GM21423 (cell line): ENCODE measurements around the gene GSE1.

Experiments used
- ATAC-seq: cut with Tn5 transposase; IDR thresholded peaks from one replicate; pipeline ENCODE4 v1.9.1; 2021; ENCODE audit warnings: mild to moderate bottlenecking, moderate library complexity; ENCODE audit not compliant: unreplicated experiment

GSE1 gene

DNA sequence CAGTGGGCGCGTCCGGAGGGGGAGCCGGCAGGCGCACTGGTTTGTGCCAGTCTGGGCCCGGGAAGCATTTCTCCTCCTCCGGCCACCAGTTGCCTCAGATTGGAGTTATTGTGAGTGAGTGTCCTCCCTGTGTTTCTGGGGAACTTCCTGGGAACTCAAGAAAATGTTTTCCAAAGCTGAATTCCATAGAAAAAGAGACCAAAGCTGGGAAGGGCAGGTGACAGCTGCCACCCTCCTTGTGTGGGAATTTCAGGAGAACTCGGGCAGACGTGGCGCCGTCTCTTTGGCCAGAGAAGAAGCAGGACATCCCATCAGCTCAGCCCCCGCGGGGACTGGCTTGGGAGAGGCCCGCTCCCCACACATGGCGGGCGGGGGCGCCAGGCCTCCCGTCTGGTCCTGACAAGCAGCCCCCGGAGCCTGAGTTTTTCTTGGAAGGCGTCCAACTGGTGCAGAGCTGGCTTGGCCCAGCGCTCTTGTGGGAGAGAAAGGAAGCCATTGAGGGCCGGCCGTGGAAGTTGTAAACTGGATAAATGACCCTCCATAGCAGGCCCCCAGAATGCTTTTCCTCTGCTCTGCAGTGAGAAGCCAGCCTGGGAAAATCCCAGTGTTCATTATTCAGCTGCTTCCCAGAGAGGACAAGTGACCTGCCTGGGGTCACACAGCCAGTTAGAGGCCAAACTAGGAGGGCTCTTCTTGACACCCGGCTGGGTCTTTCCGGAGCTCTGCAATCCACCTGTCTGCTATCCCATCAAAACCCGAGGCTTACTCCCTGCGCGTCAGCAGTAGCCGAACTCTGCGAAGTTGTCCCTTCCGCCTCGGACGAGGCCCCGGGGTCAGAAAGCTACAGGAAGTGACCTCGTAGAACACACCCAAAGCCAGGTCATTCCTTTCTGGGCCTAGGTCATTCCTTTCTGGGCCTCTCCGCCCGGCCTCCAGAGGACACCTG is 39.2 kb upstream of the GSE1 start:
- no peak for ATAC-seq

DNA sequence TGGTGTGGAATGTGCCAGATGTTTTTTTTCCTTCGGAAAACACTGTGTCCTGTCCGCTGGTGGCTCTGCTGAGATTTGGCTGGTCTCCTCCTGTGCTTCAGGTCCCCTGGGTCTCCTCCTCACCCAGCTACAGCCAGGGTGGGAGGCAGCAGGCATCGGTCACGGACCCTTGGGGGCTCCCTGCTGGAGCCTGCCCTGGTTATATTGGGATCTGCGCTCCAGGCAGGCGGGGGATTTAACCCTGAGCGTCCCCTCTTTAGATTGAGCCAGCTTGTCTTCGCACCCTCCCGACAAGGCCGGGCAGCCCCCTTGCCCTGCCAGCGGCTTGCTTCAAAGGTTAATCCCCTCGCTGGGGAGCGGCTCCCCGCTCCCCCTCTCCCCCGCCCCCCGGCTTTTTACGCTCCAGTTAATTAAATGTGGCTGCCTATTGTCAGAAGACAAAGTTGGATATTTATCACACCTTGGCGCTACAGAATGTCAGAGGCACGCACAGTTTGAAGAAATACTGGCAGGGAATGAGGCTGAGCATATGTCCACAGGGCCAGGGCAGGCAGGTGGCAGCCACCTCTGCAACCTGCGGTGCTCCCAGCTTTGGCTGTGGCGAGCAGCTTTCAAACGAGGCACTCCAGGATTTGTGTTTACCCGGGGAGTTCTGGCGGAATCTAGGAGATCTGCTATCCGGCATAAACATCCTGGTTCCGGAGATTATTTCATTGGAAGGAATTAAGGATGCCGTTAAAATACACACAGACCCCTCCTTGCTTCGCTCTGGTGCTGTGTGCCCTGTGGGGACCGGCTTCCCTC is 38.2 kb upstream of the GSE1 start:
- ATAC-seq, result no peak

DNA sequence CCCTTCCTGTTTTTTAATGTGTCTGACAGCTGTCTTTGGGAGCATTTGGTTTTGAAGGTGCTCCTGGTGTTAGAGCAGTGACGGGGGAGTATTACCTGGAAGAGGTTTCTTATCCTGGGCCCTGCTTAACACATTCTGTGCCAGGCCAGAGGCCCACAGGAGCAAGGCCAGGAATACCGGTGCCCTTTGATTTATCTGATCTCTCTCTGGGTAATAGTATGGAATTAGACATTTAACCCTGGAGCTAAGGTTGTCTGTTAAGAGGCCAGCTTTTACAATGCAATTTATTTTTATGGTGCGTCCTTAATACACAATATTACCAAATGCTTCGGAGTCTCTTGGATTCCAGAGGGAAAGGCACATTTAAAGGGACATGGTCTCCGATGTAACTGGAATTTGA is 37.2 kb upstream of the GSE1 start:
- no peak for ATAC-seq

DNA sequence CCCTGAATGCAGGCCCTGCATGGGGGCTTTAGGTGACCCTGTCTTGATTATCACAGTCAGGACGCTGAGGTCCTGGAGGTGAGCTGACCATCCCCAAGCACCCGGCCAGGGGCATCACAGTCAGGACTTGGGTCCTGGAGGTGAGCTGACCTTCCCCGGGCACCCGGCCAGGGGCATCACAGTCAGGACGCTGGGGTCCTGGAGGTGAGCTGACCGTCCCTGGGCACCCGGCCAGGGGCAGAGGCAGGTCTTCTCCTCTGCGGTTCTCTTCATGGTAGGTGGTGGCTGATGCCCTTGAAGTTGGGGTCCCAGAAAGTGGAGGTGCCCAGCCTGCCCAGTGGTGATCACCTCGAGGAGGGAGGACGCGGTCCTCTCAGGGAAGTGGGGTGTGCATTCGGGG is 36.2 kb upstream of the GSE1 start:
- no peak for ATAC-seq

GRCh38 chr16:85577899-85578598 is 35.1 kb upstream of the GSE1 start:
- no peak for ATAC-seq

- ATAC-seq, result no peak
Measured at GRCh38 chr16:85578599-85578948, 34.5 kb upstream of the GSE1 start.

DNA sequence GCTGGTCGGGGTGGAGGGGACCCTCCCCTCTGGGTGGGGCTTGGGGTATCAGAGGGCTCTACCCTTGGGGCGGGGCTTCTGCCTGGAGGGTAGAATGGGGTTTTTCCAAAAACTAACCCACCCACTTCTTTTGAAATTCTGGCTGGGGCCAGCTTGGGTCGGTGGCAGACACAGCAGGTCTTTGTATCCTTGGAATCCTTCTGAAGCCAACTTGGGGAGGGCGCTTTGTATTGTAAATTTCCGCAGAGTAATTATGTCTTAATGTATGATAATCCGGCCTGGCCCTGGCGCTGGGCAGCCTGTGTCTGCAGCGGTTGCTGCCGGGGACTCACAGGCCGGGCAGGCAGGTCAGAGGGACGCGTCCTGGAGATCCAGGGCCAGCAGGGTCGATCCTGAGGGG is 33.9 kb upstream of the GSE1 start:
- ATAC-seq, result no peak

- no peak for ATAC-seq
Measured at GRCh38 chr16:85579923-85580580, 33.1 kb upstream of the GSE1 start.

DNA sequence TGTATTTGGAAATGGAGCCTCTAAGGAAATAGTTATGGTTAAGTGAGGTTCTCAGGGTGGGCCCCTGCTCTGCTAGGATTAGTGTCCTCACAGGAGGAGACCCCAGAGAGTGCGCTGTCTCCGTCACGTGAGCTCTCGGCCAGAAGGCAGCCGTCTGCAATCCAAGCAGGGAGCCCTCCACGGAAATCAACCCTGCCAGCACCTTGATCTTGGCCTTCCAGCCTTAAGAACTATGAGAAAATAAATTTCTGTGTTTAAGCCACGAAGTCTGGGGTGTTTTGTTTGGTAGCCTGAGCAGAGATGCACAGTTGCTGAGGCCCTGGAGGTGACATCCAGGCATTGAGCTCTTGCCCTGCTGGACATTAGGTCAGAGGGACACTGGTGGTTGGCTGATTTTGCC is 32.4 kb upstream of the GSE1 start:
- no peak for ATAC-seq

DNA sequence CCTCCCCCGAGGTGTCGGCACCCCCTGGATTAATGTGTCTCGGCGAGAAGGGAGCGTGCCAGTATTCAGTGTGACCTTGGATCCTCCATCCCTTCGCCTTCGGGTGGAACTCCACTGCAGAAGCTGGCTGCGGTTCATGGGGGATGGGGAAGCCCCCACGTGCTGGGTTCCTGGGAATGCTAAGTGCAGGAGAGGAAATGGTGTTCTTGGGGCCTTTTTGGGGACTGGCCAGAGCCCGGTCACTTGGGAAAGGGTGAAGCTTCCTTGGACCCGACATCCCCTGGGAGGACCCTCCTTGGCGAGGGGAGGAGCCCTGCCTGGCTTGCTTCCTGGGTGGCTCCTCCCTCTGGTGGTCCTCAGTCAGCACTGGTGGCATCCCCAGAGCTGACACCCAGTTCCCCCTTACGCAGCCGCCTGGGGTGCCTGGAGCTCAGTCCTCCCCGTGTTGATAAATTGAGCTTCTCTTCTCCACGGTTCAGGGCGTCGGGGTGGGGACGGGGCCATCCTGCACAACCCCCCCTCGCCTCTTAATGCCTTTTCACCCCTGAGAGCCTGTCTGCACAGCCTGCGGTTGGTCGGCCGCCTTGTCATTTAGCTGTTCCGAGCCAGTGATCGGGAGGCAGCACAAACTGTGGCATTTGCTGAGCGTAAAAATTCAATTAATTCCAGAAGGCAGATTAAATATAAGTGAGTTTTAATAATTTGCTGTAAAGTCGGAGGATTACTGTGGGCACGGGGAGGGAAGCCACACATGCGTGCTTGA is 30.7 kb upstream of the GSE1 start:
- no peak for ATAC-seq

DNA sequence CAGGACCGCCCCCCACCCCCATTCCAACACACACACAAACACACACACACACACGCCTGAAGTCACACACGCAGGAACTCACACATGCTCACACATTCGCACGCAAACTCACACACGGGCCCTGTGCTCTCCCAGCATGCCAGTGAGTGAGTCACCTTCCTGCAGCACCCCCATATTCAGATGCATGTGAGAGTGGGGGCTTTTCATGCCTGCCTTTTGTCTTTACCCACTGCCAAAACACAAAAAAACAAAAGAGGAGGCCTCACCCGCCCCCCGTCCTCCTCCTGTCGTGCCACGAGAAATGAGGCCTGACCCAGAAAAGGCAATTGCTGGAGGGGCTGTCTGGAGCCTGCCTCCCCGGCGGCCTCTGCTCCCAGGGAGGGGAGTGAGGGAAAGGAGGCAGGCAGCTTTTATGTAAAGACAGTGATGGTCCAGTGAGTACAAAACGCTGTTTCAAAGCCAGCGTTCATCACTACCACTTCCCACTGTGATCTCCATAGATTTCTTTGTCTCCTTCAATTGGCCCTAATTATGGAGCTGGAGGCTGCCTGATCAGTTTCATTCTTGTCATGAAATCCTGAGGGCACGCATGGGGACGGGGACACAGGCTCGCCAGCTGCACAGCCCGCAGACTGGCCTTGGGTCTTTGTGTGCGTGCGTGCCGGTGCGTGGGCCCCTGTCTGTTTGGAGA is 29.5 kb upstream of the GSE1 start:
- no peak for ATAC-seq

GRCh38 chr16:85584267-85584666 is 28.9 kb upstream of the GSE1 start:
- no peak for ATAC-seq

GRCh38 chr16:85584819-85585282 is 28.3 kb upstream of the GSE1 start:
- ATAC-seq, result no peak

- ATAC-seq, result no peak
Measured at GRCh38 chr16:85585711-85586110, 27.4 kb upstream of the GSE1 start.

DNA sequence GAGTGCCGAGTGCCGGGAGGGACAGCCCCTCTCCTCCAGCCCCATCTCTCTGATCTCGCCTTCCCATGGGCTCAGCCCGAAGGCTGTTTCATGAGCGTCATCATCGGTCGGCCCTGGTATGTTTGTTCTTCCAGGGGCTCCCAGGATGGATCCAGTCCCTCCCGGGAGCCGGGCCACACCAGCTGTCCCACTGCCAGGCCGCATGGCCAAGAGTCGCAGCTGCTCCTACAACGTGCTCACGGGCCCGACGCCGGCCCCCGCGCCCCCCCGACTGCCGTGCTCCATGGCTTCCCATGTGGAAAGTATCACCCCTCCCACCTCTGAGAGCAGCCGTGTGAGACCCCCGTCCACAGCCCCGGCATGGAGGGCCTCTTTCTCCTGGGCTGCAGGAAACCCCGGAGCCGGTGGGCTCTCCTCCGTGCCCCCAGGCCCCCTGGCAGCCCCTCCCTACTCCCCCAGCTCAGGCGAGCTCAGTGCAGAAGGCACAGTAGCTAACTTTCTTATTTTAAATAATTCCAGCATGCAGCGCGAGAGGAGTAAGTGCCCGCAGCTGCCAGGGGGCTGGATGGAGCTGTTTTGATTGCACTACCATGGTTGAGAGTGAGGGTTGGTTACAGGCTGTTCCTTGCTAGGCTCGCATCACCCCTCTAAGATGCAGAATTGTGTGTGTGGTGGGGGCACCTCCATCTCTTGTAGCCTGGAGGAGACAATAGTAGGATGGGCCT is 26.6 kb upstream of the GSE1 start:
- ATAC-seq, result no peak

DNA sequence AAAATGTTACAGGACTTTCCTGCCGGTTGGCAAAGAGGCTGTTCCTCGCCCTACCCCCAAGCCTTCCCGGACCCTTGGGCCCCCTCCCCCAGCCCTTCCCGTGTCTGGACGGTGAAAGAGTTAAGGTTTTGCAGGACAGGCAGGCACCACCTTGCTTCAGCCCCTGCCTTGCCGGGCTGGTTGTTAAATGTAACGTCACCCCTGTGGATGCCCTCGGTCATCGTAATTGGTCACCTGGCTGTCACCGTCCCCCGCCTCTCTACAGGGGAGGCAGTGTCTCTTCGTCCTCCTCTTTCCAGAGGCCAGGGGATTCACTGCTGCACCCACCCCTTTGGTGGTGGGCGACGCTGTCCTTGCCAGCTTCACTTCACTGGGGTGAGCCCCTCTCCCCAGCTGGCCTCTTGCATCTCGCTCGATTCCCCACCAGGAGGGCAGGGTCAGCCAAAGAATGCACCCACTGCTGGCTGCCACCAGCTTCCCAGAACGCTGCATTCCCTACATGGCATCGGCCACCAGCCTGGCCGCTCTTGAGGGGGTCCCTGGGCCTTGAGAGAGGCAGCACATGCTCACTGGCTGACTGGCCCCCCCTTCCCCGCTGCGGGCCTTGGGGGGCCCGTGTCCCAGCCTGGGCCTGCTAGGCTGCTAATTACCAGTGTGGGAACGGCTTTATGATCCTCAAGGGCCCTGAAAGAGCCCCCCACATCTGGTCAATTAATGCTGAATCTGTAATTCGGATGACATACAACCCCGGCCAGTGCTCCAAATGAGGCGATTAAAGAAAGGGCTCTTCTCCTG is 25.2 kb upstream of the GSE1 start:
- no peak for ATAC-seq

DNA sequence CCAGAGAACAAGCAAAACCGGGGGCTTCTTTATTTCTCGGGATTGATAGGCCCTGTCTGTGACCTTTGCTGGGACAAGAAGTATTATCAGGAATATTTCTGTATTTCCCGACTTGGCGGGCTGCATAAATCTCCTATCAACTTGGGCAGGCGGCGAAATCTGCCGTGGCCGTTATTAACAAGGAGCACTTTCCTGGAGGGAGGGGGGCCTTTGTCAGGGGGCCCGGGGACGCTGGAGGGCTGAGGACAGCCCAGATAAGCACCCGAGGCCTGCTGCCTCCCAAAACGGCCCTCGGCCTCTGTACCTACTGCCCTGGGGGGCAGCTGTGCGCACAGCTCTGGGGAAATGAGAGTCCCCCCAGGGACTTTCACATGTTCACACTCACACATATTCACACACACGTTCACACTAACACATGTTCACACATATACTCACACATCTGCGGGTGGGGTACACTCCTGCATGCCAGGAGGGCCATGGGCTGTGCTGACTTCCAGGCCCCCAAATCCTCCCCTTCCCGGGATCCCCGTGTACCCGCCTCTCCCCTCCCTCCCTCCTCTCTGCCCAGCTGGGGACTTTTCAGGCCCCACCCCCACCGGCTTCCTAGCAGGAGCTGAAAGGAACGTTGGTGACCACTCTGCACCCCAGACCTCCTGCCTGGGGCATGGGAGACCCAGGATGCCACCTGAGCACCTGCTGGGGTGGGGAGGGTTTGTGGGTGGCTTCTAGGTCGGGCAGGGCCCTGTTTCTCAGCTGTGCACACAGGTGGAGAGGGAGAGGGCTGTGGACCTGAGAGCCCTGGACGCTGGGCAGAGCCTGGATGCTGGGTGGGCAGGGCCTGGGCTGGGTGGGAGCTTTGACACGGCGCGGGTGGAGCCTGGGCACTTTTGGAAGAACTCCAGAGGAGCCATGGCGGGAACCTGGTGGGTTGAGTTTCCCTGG is 24.3 kb upstream of the GSE1 start:
- ATAC-seq, result no peak
